Non-pigmented ciliary epithelial cell (primary cell): ENCODE data around the gene BARX2.

Experiments
- DNase-seq: peaks from one replicate; pipeline ENCODE4 v3.0.0-alpha.2; 2010; ENCODE audit warnings: low read depth

Gene BARX2

GRCh38 chr11:129374081-129374992 is 1.3 kb upstream of the BARX2 start:
- no peak for DNase-seq

GRCh38 chr11:129374993-129375750 is 476 bp upstream of the BARX2 start:
- DNase-seq, result no peak

GRCh38 chr11:129376658-129377341 is 1.2 kb downstream of the BARX2 start:
- no peak for DNase-seq

GRCh38 chr11:129377739-129378138 is 2.1 kb downstream of the BARX2 start:
- DNase-seq, result no peak

GRCh38 chr11:129380413-129380812 is 4.8 kb downstream of the BARX2 start:
- DNase-seq, result no peak

GRCh38 chr11:129382583-129382982 is 6.9 kb downstream of the BARX2 start:
- no peak for DNase-seq

GRCh38 chr11:129383060-129383459 is 7.4 kb downstream of the BARX2 start:
- no peak for DNase-seq

GRCh38 chr11:129383502-129383901 is 7.9 kb downstream of the BARX2 start:
- DNase-seq, result no peak

- DNase-seq, result no peak
These were observed 8.8 kb downstream of the BARX2 start for GRCh38 chr11:129384415-129384814.

GRCh38 chr11:129385801-129386200 is 10.2 kb downstream of the BARX2 start:
- no peak for DNase-seq

- no peak for DNase-seq
These were observed 11.2 kb downstream of the BARX2 start for GRCh38 chr11:129386795-129387397.

GRCh38 chr11:129387434-129387833 is 11.8 kb downstream of the BARX2 start:
- no peak for DNase-seq

- no peak for DNase-seq
These were observed 13.2 kb downstream of the BARX2 start for GRCh38 chr11:129388824-129389223.

- DNase-seq, result no peak
These were observed 14.7 kb downstream of the BARX2 start for GRCh38 chr11:129390303-129390821.

GRCh38 chr11:129391360-129391759 is 15.7 kb downstream of the BARX2 start:
- no peak for DNase-seq

GRCh38 chr11:129391821-129392220 is 16.2 kb downstream of the BARX2 start:
- no peak for DNase-seq

GRCh38 chr11:129392995-129393394 is 17.3 kb downstream of the BARX2 start:
- no peak for DNase-seq

- DNase-seq, result no peak
These were observed 19.1 kb downstream of the BARX2 start for GRCh38 chr11:129394709-129395108.

GRCh38 chr11:129395432-129395831 is 19.8 kb downstream of the BARX2 start:
- DNase-seq, result no peak

- DNase-seq, result no peak
These were observed 20.2 kb downstream of the BARX2 start for GRCh38 chr11:129395883-129396282.

- DNase-seq, result no peak
These were observed 20.8 kb downstream of the BARX2 start for GRCh38 chr11:129396454-129396853.
